ENCODE data around the gene WFDC1.

The WFDC1 gene

GRCh38 chr16:84302111-84302954 is 7.7 kb downstream of the WFDC1 start:
- DNase-seq (ENCODE audit: low read depth): no peak

GRCh38 chr16:84303023-84303422 is 8.3 kb downstream of the WFDC1 start:
- no peak for DNase-seq (ENCODE audit: low read depth)

GRCh38 chr16:84303516-84303915 is 8.8 kb downstream of the WFDC1 start:
- no peak for DNase-seq (ENCODE audit: low read depth)

- no peak for DNase-seq (ENCODE audit: low read depth)
Observed at GRCh38 chr16:84306564-84306963, 11.9 kb downstream of the WFDC1 start.

GRCh38 chr16:84307209-84307954 is 12.7 kb downstream of the WFDC1 start:
- no peak for DNase-seq (ENCODE audit: low read depth)

- no peak for DNase-seq (ENCODE audit: low read depth)
Observed at GRCh38 chr16:84308120-84308519, 13.4 kb downstream of the WFDC1 start.

- DNase-seq (ENCODE audit: low read depth): no peak
Observed at GRCh38 chr16:84310642-84311041, 16.0 kb downstream of the WFDC1 start.

GRCh38 chr16:84312783-84313382 is 18.2 kb downstream of the WFDC1 start:
- DNase-seq (ENCODE audit: low read depth): no peak

GRCh38 chr16:84313921-84314320 is 19.2 kb downstream of the WFDC1 start:
- no peak for DNase-seq (ENCODE audit: low read depth)

GRCh38 chr16:84314373-84314772 is 19.7 kb downstream of the WFDC1 start:
- DNase-seq (ENCODE audit: low read depth): no peak

- no peak for DNase-seq (ENCODE audit: low read depth)
Observed at GRCh38 chr16:84314814-84315213, 20.1 kb downstream of the WFDC1 start.

- no peak for DNase-seq (ENCODE audit: low read depth)
Observed at GRCh38 chr16:84315422-84315821, 20.7 kb downstream of the WFDC1 start.

GRCh38 chr16:84318091-84318975 is 23.7 kb downstream of the WFDC1 start:
- DNase-seq (ENCODE audit: low read depth): no peak

GRCh38 chr16:84319146-84319760 is 24.6 kb downstream of the WFDC1 start:
- DNase-seq (ENCODE audit: low read depth): no peak

- no peak for DNase-seq (ENCODE audit: low read depth)
Observed at GRCh38 chr16:84320511-84320910, 25.8 kb downstream of the WFDC1 start.

- no peak for DNase-seq (ENCODE audit: low read depth)
Observed at GRCh38 chr16:84321932-84322331, 27.3 kb downstream of the WFDC1 start.

GRCh38 chr16:84322749-84323148 is 28.1 kb downstream of the WFDC1 start:
- no peak for DNase-seq (ENCODE audit: low read depth)

GRCh38 chr16:84323606-84324005 is 28.9 kb downstream of the WFDC1 start:
- DNase-seq (ENCODE audit: low read depth): no peak

- DNase-seq (ENCODE audit: low read depth): no peak
Observed at GRCh38 chr16:84324434-84325262, 30.0 kb downstream of the WFDC1 start.

GRCh38 chr16:84326545-84326944 is 31.9 kb downstream of the WFDC1 start:
- DNase-seq (ENCODE audit: low read depth): no peak

Data from HS-27A (cell line).